ENCODE data around the gene DAP.

- TF ChIP-seq CTCF (IDR thresholded peaks at IDR 0.05) (no peak), POLR2A (IDR thresholded peaks at IDR 0.05) (no peak)
Observed at GRCh38 chr5:10726179-10726912, 34.7 kb downstream of the DAP start.

Measured in Peyer's patch (tissue), 4 donors.